Measurements from ENCODE around the gene UTP25.
A peak's percentile ranks its signal among the peaks of the same experiment; 100 is the strongest.
"Not testable (repeated sequence)": the region's sequence is repeated elsewhere in the genome, so short reads cannot be mapped to it uniquely, and the experiment has no call there.

UTP25 gene

GRCh38 chr1:209889077-209889418 is 61.3 kb downstream of the UTP25 start:
- CTCF ChIA-PET = no interaction called here
- POLR2A ChIA-PET = no interaction called here
- DNase-seq (ENCODE audit: extremely low spot score) = no peak
- TF ChIP-seq HDGF (IDR thresholded peaks at IDR 0.05; ENCODE audit: borderline replicate concordance) = no peak
- no peak for TF ChIP-seq FOXM1 (IDR thresholded peaks at IDR 0.05; ENCODE audit: borderline replicate concordance)
- no peak for TF ChIP-seq TARDBP (IDR thresholded peaks at IDR 0.05)
- TF ChIP-seq NFRKB (IDR thresholded peaks at IDR 0.05) = no peak
- no peak for TF ChIP-seq LEF1 (IDR thresholded peaks at IDR 0.05; ENCODE audit: borderline replicate concordance)
- no peak for TF ChIP-seq ZNF384 (IDR thresholded peaks at IDR 0.05)
- no peak for TF ChIP-seq FOXA1 (IDR thresholded peaks at IDR 0.05)
- TF ChIP-seq L3MBTL2 (conservative IDR thresholded peaks at IDR 0.05) = no peak
- no peak for TF ChIP-seq FOXK2 (IDR thresholded peaks at IDR 0.05)
- TF ChIP-seq ELF4 (IDR thresholded peaks at IDR 0.05) = no peak
- TF ChIP-seq PKNOX1 (IDR thresholded peaks at IDR 0.05) = no peak
- no peak for TF ChIP-seq SP1 (IDR thresholded peaks at IDR 0.05)
- no peak for TF ChIP-seq BHLHE40 (IDR thresholded peaks at IDR 0.05; ENCODE audit: borderline replicate concordance)
- TF ChIP-seq ARNT (IDR thresholded peaks at IDR 0.05) = no peak
- no peak for TF ChIP-seq CTBP1 (IDR thresholded peaks at IDR 0.05; ENCODE audit: borderline replicate concordance)
- no peak for TF ChIP-seq SUZ12 (IDR thresholded peaks at IDR 0.05)

GRCh38 chr1:209890641-209891330 is 63.0 kb downstream of the UTP25 start:
- ChIA-PET CTCF (interaction anchor here (1.3 kb wide), 1 partner anchor 9 kb away, joined by 6 read pairs; no protein-coding TSS in a partner anchor), POLR2A (no interaction called here)
- TF ChIP-seq L3MBTL2 (conservative IDR thresholded peaks at IDR 0.05) (no peak), FOXA1 (IDR thresholded peaks at IDR 0.05) (no peak), TARDBP (IDR thresholded peaks at IDR 0.05) (no peak), SP1 (IDR thresholded peaks at IDR 0.05) (no peak), CTBP1 (IDR thresholded peaks at IDR 0.05; ENCODE audit: borderline replicate concordance) (no peak), ARNT (IDR thresholded peaks at IDR 0.05) (no peak), PKNOX1 (IDR thresholded peaks at IDR 0.05) (no peak), LEF1 (IDR thresholded peaks at IDR 0.05; ENCODE audit: borderline replicate concordance) (no peak), FOXM1 (IDR thresholded peaks at IDR 0.05; ENCODE audit: borderline replicate concordance) (no peak), NFRKB (IDR thresholded peaks at IDR 0.05) (no peak)
- DNase-seq (ENCODE audit: extremely low spot score) = peak; percentile 0

DNA sequence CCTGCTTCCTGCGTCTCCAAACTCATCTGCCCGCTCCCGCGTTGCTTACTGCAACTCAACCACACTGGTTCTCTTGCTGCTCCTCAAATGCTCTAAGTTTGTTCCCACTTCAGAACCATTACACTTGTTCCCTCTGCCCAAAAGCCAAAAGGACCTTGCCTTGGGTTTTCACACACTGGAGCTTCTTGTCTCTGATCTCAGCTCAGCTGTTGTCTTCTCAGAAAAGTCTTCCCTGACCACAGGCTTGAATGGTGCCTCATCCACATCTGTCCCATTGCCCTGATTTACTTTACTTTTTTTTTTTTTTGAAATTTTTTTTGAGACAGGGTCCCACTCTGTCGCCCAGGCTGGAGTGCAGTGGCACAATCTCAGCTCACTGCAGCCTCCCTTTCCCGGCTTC is 66.0 kb downstream of the UTP25 start:
- ChIA-PET POLR2A (interaction anchor here (0.6 kb wide), 1 partner anchor 611 kb away, joined by 4 read pairs; no protein-coding TSS in a partner anchor), CTCF (no interaction called here)
- DNase-seq (ENCODE audit: extremely low spot score) = peak; percentile 6
- TF ChIP-seq CTBP1 (IDR thresholded peaks at IDR 0.05; ENCODE audit: borderline replicate concordance) = no peak
- no peak for TF ChIP-seq BHLHE40 (IDR thresholded peaks at IDR 0.05; ENCODE audit: borderline replicate concordance)
- TF ChIP-seq NFRKB (IDR thresholded peaks at IDR 0.05) = no peak
- no peak for TF ChIP-seq FOXA1 (IDR thresholded peaks at IDR 0.05)
- no peak for TF ChIP-seq HDGF (IDR thresholded peaks at IDR 0.05; ENCODE audit: borderline replicate concordance)
- TF ChIP-seq SP1 (IDR thresholded peaks at IDR 0.05) = no peak
- TF ChIP-seq ARNT (IDR thresholded peaks at IDR 0.05) = no peak
- TF ChIP-seq L3MBTL2 (conservative IDR thresholded peaks at IDR 0.05) = no peak
- no peak for TF ChIP-seq FOXM1 (IDR thresholded peaks at IDR 0.05; ENCODE audit: borderline replicate concordance)
- no peak for TF ChIP-seq ZNF384 (IDR thresholded peaks at IDR 0.05)
- no peak for TF ChIP-seq ELF4 (IDR thresholded peaks at IDR 0.05)
- TF ChIP-seq TARDBP (IDR thresholded peaks at IDR 0.05) = no peak
- TF ChIP-seq SUZ12 (IDR thresholded peaks at IDR 0.05) = no peak
- TF ChIP-seq FOXK2 (IDR thresholded peaks at IDR 0.05) = no peak
- no peak for TF ChIP-seq PKNOX1 (IDR thresholded peaks at IDR 0.05)
- TF ChIP-seq LEF1 (IDR thresholded peaks at IDR 0.05; ENCODE audit: borderline replicate concordance) = no peak

GRCh38 chr1:209895709-209896108 is 67.9 kb downstream of the UTP25 start:
- CTCF ChIA-PET = interaction anchor here (1.0 kb wide), 1 partner anchor 9 kb away, joined by 3 read pairs; no protein-coding TSS in a partner anchor
- TF ChIP-seq SUZ12 (IDR thresholded peaks at IDR 0.05) (no peak), BHLHE40 (IDR thresholded peaks at IDR 0.05; ENCODE audit: borderline replicate concordance) (no peak), ARNT (IDR thresholded peaks at IDR 0.05) (no peak), FOXA1 (IDR thresholded peaks at IDR 0.05) (no peak), FOXK2 (IDR thresholded peaks at IDR 0.05) (no peak), CTBP1 (IDR thresholded peaks at IDR 0.05; ENCODE audit: borderline replicate concordance) (no peak), HDGF (IDR thresholded peaks at IDR 0.05; ENCODE audit: borderline replicate concordance) (no peak), PKNOX1 (IDR thresholded peaks at IDR 0.05) (no peak), LEF1 (IDR thresholded peaks at IDR 0.05; ENCODE audit: borderline replicate concordance) (no peak), SP1 (IDR thresholded peaks at IDR 0.05) (no peak)
- POLR2A ChIA-PET = no interaction called here
- peak; percentile 0 for DNase-seq (ENCODE audit: extremely low spot score)

GRCh38 chr1:209896346-209896745 is 68.6 kb downstream of the UTP25 start:
- TF ChIP-seq FOXM1 (IDR thresholded peaks at IDR 0.05; ENCODE audit: borderline replicate concordance) = no peak
- TF ChIP-seq HDGF (IDR thresholded peaks at IDR 0.05; ENCODE audit: borderline replicate concordance) = no peak
- no peak for TF ChIP-seq BHLHE40 (IDR thresholded peaks at IDR 0.05; ENCODE audit: borderline replicate concordance)
- no peak for TF ChIP-seq FOXK2 (IDR thresholded peaks at IDR 0.05)
- no peak for TF ChIP-seq NFRKB (IDR thresholded peaks at IDR 0.05)
- no peak for TF ChIP-seq L3MBTL2 (conservative IDR thresholded peaks at IDR 0.05)
- TF ChIP-seq FOXA1 (IDR thresholded peaks at IDR 0.05) = no peak
- no peak for TF ChIP-seq SP1 (IDR thresholded peaks at IDR 0.05)
- DNase-seq (ENCODE audit: extremely low spot score) = peak; percentile 0
- ChIA-PET CTCF (interaction anchor here (1.0 kb wide), 1 partner anchor 10 kb away, joined by 3 read pairs; no protein-coding TSS in a partner anchor), POLR2A (no interaction called here)

DNA sequence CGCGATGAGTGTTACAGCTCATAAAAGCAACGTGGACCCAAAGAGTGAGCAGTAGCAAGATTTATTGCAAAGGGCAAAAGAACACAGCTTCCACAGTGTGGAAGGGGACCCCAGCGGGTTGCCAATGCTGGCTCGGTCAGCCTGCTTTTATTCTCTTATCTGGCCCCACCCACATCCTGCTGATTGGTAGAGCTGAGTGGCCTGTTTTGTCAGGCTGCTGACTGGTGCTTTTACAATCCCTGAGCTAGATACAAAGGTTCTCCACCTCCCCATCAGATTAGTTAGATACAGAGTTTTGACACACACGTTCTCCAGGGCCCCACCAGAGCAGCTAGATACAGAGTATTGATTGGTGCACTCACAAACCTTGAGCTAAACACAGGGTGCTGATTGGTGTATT is 70.5 kb downstream of the UTP25 start:
- POLR2A ChIA-PET; CTCF ChIA-PET; DNase-seq (ENCODE audit: extremely low spot score): not testable (repeated sequence)

DNA sequence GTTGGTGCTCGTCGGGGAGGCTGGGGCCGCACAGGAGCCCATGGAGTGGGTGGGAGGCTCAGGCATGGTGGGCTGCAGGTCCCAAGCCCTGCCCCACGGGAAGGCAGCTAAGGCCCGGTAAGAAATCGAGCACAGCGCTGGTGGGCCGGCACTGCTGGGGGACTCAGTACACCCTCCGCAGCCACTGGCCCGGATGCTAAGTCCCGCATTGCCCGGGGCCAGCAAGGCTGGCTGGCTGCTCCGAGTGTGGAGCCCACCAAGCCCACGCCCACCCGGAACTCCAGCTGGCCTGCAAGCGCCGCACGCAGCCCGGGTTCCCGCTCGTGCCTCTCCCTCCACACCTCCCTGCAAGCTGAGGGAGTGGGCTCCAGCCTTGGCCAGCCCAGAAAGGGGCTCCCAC is 71.1 kb downstream of the UTP25 start:
- CTCF ChIA-PET = not testable (repeated sequence)

More for the DNA sequence above, 71.1 kb downstream of the UTP25 start:
- POLR2A ChIA-PET; DNase-seq (ENCODE audit: extremely low spot score): not testable (repeated sequence)

Data from HEK293T (cell line).